ENCODE data around the gene CBARP.
"Not testable (repeated sequence)": the region's sequence is repeated elsewhere in the genome, so short reads cannot be mapped to it uniquely, and the experiment has no call there.

Gene CBARP

DNA sequence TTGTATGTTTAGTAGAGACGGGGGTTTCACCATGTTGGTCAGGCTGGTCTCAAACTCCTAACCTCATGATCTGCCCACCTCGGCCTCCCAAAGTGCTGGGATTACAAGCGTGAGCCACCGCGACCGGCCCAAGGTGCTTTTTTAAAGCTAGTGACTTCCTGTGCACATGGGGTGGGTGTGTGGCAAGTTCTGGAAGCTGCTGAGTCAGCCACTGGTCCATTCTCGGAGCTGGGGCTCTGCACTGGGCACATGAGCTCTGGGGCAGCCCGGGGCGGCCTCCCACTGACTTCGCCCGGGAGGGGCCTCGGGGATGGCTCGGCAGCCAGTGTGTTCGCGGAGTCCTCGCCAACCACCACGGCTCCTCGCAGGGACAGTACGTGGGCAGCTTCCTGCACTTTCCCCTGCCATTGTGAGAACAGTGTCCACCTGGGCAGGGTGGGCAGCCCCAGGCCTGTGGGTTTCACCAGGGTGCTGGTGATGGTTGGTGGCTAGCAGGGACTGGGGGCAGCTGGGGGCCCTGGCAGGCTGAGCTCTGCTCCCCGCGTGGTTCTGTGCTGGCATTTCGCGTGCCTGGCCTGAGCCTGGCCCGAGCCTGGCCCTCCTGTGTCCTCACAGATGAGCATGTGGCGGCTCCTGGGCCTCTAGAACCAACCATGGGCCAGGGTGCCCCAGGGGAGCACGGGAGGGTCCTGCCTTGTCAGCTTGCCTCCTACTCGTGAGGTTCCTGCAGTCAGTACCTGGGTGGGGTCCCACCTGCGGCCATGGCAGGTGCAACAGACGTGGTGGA, 12.2 kb downstream of the CBARP start:
- DNase-seq: no peak

DNA sequence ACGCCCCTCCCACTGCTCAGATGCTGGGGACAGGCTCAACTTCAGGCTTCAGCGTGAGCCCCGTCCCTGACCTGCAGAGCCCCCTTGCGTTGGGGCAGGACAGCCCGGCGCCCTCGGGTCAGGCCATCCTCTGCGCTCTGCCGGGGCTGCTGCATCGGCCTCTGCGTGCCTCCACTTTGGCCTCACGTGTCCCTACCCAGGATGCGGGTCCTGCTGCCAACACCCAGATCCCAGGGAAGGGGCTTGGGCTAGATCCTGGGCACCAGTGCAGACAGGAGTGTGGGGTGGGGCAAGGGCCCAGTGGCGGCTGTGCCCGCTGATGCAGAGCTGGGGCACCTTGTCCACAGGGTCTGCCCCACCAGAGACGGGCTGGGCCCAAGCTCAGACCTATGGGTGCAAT, 13.0 kb downstream of the CBARP start:
- no peak for DNase-seq

- no peak for DNase-seq
Observed at GRCh38 chr19:1224047-1224825, 13.6 kb downstream of the CBARP start.

- peak; percentile 52 for DNase-seq
Observed at GRCh38 chr19:1223018-1223855, 14.6 kb downstream of the CBARP start.

DNA sequence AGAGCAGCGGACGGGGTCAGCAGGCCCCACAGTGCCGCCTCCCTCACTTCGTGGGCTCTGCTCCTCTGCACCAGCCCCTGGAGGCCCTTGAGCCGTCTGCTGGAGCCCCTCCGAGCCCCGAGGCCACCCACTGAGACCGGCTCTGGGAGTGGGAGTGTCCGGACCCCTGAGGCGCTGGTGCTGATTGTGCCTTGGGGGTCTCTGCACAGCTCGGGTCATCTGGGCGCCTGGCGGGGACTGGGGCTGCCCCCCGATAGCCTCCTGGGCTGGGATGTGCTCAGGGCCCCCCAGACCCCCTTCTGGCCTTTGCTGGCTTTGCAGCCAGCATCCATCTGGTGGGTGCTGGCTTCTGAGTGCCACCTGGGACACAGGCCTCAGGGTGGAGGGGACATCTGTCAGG, 15.4 kb downstream of the CBARP start:
- no peak for DNase-seq

DNA sequence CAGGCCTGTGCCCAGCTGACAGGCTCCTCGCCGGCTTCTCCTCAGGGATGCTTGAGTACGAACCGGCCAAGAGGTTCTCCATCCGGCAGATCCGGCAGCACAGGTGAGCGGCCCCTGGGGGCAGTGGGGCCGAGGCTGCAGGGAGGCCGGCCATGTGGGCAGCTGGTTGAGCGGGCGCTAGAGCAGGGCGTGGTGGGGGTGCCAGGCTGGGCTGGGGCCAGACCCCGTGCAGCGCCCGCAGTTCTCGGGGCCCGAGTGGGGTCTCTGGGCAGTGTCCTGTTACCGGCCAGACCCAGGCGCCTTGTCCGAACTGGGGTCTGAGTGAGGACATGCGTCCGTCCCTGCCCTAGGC, 15.9 kb downstream of the CBARP start:
- no peak for DNase-seq

- DNase-seq: no peak
Observed at GRCh38 chr19:1220976-1221903, 16.6 kb downstream of the CBARP start.

- no peak for DNase-seq
Observed at GRCh38 chr19:1220477-1220930, 17.3 kb downstream of the CBARP start.

DNA sequence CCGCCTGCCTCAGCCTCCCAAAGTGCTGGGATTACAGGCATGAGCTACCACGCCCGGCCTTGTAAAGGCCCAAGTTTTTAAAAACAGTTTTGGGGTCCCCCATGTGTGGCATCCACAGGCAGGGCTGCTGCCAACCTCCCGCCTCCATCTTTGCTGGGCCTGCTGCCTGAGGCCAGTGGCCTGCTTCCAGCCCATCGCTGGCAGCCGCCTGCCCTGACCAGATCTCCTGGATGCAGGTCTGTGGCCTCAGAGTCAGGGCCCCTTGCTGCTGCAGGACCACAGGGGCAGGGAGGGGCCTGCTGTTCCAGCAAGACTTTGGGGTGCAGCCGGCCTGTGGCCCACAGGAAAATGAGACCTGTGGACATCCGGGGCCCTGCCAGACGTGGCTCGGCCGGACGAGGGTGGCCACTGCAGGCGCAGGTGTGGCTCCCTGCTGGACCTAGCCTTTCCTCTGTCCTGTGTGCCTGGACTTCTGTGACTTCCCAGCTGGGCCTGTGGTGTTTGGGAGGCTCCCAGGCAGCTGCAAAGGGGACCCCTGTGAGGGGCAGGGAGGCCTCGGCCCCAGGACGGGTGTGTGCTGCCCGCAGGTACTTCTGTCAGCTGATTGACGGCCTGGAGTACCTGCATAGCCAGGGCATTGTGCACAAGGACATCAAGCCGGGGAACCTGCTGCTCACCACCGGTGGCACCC, 17.9 kb downstream of the CBARP start:
- DNase-seq: no peak

DNA sequence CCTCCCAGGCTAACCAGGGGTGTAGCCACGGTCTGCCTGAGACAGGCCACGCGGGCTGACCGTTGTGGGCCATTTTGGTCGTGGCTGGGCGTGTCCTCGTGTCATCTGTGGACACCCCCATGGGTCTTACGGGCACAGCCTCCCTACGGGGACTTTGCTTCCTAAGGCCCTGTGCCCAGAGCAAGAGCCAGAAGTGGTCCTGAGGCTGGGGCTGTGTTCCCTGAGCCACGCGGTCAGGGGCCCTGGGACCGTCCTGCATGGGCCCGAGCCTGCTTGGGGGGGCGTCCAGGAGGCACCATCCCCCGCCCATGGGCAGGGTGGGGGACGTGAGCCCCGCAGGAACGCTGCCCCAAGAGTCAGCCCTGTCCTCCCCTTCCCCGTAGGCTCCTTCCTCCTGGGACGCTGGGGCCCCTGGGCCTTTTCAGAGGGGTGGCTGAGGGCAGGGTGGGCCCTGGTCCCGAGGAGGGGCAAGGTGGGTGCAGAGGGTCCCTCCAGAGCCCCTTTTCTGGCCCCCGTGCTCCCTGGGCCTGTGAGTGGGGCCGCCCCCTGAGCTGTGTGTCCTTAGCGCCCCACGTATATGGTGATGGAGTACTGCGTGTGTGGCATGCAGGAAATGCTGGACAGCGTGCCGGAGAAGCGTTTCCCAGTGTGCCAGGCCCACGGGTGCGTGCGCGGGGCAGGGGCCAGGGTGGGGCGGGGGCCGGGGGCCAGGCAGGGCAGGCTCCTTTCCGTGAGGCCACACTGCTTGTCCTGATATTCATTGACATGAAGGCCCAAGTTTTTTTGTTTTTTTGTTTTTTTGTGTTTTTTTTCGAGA, 18.8 kb downstream of the CBARP start:
- no peak for DNase-seq

DNA sequence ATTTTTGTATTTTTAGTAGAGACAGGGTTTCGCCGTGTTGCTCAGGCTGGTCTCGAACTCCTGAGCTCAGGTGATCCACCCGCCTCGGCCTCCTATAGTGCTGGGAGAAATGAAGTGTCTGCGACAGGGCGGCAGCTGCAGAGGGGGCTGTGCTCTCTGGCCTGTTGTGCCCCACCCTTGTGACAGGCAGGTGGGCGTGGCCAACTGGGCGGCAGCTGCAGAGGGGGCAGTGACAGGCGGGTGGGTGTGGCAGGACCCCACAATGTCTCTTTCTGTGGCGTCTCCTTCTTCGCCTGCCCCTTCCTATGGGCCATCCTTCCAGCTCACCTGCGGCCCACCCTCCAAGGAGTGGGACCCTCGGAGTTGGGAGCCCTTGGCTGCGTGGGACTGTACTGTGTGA, 20.4 kb downstream of the CBARP start:
- no peak for DNase-seq

DNA sequence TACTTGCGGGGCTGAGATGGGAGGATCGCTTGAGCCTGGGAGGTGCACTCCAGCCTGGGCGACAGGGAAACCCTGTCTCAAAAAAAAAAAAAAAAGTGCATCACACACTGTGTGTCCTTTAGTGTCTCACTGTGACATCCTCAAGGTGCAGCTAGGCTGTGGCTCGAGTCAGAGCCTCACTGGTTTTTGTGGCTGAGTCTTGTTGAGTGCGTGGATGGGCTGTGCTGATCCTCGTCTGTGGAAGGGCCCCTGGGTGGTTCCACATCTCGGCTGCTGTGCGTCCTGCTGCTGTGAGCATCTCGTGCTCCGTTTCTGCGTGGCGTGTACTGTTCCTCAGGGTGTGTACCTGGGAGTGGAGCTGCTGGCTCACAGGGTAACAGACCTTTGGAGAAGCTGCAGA, 21.0 kb downstream of the CBARP start:
- no peak for DNase-seq

DNA sequence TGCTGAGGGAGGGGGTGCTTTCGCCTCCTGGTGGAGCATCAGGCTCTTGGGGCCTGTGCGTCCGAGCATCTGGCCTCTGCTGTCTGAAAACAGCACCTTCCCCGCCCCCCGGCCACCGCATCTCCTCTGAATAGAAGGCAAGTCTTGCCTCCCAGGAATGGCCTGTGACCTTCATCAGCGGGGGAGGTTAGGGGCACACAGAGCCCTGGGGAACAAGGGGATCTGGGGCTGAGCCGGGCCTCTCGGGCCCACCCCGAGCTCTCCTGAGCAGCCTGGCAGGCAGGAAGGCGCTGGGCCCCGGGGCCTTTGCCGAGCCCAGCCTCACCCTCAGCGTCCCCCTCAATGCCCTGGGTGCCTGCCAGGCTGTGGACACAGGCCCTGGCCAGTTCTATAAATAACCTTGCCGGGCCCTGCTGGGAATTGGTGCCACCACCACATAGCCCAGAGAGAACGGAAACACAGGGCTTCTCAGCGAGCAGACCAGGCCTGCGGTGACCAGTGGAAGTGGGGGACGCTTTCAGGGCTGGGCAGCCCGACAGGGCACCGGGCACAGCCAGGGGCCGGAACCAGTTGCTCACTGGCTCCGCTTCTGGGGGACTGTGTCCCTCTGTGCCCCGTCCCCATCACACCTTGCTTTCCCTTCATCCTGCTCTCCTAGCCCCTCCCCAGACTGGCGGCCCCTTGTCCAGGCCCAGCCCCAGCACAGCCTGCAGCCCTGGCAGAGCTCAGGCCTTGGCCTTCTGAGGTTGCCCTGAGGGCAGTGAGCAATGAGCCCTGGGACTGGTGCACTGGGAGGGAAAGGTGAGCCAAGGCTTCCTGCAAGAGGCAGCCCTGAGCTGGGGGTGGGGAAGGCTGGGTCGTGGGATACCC, 22.7 kb downstream of the CBARP start:
- no peak for DNase-seq

DNA sequence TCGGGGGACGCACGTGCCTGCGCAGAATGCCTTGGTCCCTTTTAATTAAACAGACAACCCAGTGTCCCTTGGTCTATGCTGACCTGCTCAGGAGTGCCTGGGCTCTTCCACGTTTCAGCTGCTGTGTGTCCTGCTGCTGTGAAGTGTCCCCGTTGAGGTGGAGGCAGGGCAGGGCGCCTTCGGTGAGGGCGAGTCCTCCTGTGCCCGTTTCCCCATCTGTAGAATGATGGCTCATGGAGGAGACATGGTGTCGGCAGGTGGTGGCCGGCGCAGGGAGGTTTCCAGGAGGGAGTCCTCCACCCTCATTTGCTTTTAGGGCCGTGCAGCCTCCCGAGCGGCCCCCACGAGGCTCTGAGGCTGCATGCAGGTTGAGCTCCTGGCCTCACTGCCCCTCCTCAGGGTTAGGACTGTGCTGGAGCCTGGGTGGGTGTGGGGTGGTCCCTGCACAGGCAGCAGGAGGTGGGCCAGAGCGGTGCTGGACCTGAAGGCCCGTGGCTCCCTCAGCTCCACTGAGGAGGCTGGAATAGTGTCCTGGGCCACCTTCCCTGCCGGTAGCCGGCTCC, 23.4 kb downstream of the CBARP start:
- DNase-seq: no peak

DNA sequence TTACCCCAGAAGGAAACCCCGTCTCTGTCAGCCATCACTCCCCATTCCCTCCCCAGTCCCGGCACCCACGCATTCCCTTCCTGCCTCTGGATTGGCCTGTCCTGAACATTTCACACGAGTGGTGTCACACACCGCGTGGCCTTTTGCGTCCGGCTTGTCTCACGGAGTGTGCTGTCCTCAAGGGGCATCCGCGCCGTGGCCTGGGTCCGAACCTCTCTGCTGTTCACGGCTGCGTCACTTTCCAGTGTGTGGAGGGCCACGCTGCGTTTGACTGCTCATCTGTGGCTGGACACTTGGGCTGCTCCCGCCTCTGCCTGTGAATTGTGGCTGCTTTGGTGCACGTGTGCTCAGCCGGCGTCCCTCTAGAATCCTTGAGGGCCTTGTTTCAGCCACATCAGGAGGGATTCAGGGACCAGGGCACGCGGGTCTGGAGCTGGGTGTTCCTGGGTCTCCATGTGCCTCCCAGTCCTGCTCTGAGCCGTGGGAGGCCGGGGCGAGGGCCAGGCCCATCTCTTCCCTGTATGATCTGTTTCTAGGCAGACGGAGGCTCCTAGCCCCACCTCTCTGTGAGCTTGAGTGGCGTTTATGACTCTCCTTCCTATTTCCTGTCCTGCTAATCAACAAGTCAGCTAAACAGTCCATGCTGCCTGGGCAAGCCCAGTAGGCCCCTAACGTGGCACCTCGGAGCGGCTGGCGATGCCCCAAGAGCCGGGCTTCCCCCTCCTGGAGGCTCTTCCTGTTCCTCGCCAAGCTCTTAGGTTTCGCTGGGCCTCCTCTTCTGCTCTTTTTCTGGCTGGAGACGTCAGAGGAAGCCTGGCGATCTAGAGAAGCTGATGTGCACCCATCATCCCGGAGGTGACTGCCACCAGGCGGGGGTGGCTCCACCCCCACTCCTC, 24.2 kb downstream of the CBARP start:
- DNase-seq: peak; percentile 66

GRCh38 chr19:1211494-1212234, 26.1 kb downstream of the CBARP start:
- no peak for DNase-seq

GRCh38 chr19:1210227-1210538, 27.6 kb downstream of the CBARP start:
- no peak for DNase-seq

- not testable (repeated sequence) for DNase-seq
Observed at GRCh38 chr19:1208830-1209229, 29.0 kb downstream of the CBARP start.

All from activated CD4-positive, alpha-beta T cell treated with anti-CD3 and anti-CD28 coated beads for 48 hours (primary cell).